ENCODE measurements around the gene ARHGEF28. TPM values are rescaled to one million over a fixed set of nuclear protein-coding genes. Genes with fewer than 3 reads are reported as not detected.

Gene ARHGEF28
- total and polyA plus RNA-seq, 9 of the 15 experiments (the other 6 are each of a cell fraction or from before 2014, with no cell fraction given): 0.27 TPM; not detected in 8

DNA sequence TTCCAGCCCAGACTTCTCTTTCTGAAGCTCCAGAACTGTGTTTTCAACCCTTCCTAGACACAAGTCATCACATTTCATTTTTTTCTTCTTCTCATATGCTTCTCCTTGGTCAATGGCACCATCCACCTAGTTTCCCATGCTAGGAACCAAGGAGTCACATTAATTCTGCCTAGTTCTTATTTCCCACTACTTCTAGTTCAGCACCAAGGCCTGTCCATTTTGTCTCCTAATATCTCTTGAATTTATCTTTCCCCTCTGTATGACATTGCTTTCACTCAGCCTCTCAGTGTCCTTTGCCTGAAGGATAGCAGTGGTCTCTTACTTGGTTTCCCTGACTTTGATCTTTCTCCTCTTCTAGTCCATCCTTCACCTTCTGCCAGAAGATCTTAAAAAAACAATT is 38.8 kb downstream of the ARHGEF28 start (continued):
- TF ChIP-seq PREB (CRISPR knock-in tag; IDR thresholded peaks at IDR 0.05) (no peak), SLC30A9 (CRISPR knock-in tag; IDR thresholded peaks at IDR 0.05) (no peak), ELF1 (tag; IDR thresholded peaks at IDR 0.05) (no peak), FOSL1 (tag; conservative IDR thresholded peaks at IDR 0.05) (no peak), ZNF318 (IDR thresholded peaks at IDR 0.05; ENCODE audit: borderline replicate concordance in 1 of 2, low read depth in 1 of 2) (no peak), KDM4B (IDR thresholded peaks at IDR 0.05; ENCODE audit: borderline replicate concordance in 2 of 2, low read depth in 1 of 2) (no peak), SETDB1 (IDR thresholded peaks at IDR 0.05; ENCODE audit: low read length) (no peak), NEUROD1 (IDR thresholded peaks at IDR 0.05; ENCODE audit: borderline replicate concordance, low read depth, low read length, partially characterized antibody) (no peak), ZKSCAN1 (IDR thresholded peaks at IDR 0.05; ENCODE audit: low read depth, low read length) (no peak), TFAM (CRISPR knock-in tag; conservative IDR thresholded peaks at IDR 0.05) (no peak), XRCC3 (IDR thresholded peaks at IDR 0.05) (no peak), ZNF699 (CRISPR knock-in tag; IDR thresholded peaks at IDR 0.05; ENCODE audit: insufficient replicate concordance) (no peak)
- TF ChIP-seq, protein P1, sequence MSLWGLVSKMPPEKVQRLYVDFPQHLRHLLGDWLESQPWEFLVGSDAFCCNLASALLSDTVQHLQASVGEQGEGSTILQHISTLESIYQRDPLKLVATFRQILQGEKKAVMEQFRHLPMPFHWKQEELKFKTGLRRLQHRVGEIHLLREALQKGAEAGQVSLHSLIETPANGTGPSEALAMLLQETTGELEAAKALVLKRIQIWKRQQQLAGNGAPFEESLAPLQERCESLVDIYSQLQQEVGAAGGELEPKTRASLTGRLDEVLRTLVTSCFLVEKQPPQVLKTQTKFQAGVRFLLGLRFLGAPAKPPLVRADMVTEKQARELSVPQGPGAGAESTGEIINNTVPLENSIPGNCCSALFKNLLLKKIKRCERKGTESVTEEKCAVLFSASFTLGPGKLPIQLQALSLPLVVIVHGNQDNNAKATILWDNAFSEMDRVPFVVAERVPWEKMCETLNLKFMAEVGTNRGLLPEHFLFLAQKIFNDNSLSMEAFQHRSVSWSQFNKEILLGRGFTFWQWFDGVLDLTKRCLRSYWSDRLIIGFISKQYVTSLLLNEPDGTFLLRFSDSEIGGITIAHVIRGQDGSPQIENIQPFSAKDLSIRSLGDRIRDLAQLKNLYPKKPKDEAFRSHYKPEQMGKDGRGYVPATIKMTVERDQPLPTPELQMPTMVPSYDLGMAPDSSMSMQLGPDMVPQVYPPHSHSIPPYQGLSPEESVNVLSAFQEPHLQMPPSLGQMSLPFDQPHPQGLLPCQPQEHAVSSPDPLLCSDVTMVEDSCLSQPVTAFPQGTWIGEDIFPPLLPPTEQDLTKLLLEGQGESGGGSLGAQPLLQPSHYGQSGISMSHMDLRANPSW (CRISPR knock-in tag; IDR thresholded peaks at IDR 0.05): no peak
